Smooth muscle cell (in vitro differentiated cells): ENCODE data around the gene NR6A1. TPM values are rescaled to one million over a fixed set of nuclear protein-coding genes. Genes with fewer than 3 reads are reported as not detected.

ENCODE experiments used
- DNase-seq: peaks from one replicate; lab custom pipeline; 2025; ENCODE audit not compliant: unreplicated experiment; lab: John Stamatoyannopoulos, UW
- H2AFZ ChIP-seq: fragments of 200-600 bp; sonication (generic); 2 replicates; pipeline ENCODE4 v1.6.0; 2016; ENCODE audit warnings: antibody characterized with exemption, low read depth, mild to moderate bottlenecking
- H3F3A ChIP-seq: fragments of 200-600 bp; sonication (generic); 2 replicates; pipeline ENCODE4 v1.6.0; 2017; ENCODE audit warnings: antibody characterized with exemption, low read depth
- H3K27ac ChIP-seq: fragments of 200-600 bp; sonication (generic); 2 replicates; pipeline ENCODE4 v1.5.1; 2016; ENCODE audit warnings: low read depth, mild to moderate bottlenecking
- H3K27me3 ChIP-seq: fragments of 200-600 bp; sonication (generic); 2 replicates; pipeline ENCODE4 v1.6.1; 2016; ENCODE audit warnings: low read depth, mild to moderate bottlenecking
- H3K36me3 ChIP-seq: fragments of 200-600 bp; sonication (generic); 2 replicates; pipeline ENCODE4 v1.5.1; 2016; ENCODE audit warnings: low read depth
- H3K4me1 ChIP-seq: fragments of 200-600 bp; sonication (generic); 2 replicates; pipeline ENCODE4 v1.5.1; 2016; ENCODE audit warnings: low read depth
- H3K4me2 ChIP-seq: fragments of 200-600 bp; sonication (generic); 2 replicates; pipeline ENCODE4 v1.6.0; 2016; ENCODE audit warnings: mild to moderate bottlenecking
- H3K4me3 ChIP-seq: fragments of 200-600 bp; sonication (generic); 2 replicates; pipeline ENCODE4 v1.5.1; 2016; ENCODE audit warnings: mild to moderate bottlenecking
- H3K79me2 ChIP-seq: fragments of 200-600 bp; sonication (generic); 2 replicates; pipeline ENCODE4 v1.6.0; 2016; ENCODE audit warnings: low read depth, mild to moderate bottlenecking
- H3K9ac ChIP-seq: fragments of 200-600 bp; sonication (generic); 2 replicates; pipeline ENCODE4 v1.6.0; 2016; ENCODE audit warnings: low read depth
- H3K9me3 ChIP-seq: fragments of 200-600 bp; sonication (generic); replicated peaks from 2 replicates; pipeline ENCODE4 v1.5.1; 2016; ENCODE audit warnings: low read depth
- H4K20me1 ChIP-seq: fragments of 200-600 bp; sonication (generic); 2 replicates; pipeline ENCODE4 v1.6.0; 2016; ENCODE audit warnings: low read depth
- WGBS: methylation state at CpG from one replicate; pipeline ENCODE4 v1.1.7; 2016; ENCODE audit warnings: low lambda C conversion rate; 5-methylcytosine and 5-hydroxymethylcytosine counted together
- polyA plus RNA-seq: library from polyadenylated mRNA; unstranded; fragments of >200 nt; fragmentation: Nextera tagmentation; extraction: Ambion mirVana; gene quantifications from 2 replicates; pipeline ENCODE4 v1.2.1, GENCODE V29; 2016
- total RNA-seq: library from RNA; depleted of rRNA; stranded (reverse); fragments of >200 nt; gene quantifications from 2 replicates; pipeline ENCODE4 v1.2.3, GENCODE V29; 2014
- TF ChIP-seq, protein P1 (sequence below): fragments of 200-600 bp; sonication (generic); IDR thresholded peaks from 2 replicates; pipeline ENCODE4 v1.5.1; 2017; ENCODE audit warnings: borderline replicate concordance, mild to moderate bottlenecking, antibody characterized with exemption; ENCODE audit not compliant: insufficient read depth, poor library complexity, severe bottlenecking

Gene NR6A1
- total and polyA plus RNA-seq, 2 experiments from 2014 or later, result 0.17 to 0.31 TPM

DNA sequence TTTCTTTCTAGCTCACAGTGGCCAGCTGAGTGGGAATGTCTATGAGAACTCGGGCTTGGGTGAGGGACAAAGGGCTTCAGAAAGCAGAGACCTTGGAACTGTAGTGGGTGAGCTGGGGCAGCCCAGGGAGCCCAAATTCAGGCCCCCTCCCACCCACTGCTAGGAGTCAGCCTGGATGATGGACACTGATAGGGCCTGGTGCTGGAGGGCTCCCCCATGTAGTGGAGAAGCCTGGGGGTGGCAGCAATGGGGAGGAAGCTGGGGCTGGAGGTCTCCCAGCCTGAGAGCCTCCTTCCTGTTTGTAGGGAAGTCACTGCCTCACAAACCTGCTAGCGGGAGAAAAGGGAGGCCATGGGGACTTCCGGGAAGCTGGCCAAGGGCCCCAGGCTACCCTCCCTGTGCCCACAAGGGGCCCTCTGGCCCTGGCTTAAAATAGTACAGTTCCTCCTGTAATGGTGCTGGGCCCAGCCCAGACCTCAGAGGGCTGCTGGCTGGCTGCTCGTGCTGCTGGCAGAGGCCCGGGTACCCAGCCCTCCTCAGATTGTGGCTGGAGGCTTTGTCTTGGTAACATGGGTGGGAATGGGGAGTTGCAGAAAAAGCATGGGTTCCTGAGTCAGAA is 257.6 kb downstream of the NR6A1 start:
- Histone ChIP-seq H3K36me3 (no peaks in the 10 kb centered on the region), H3K9ac (no peak overlapping the region), H3K4me2 (no peak overlapping the region), H3K4me3 (no peak overlapping the region), H3K79me2 (no peaks in the 10 kb centered on the region), H3K27me3 (no peaks in the 10 kb centered on the region), H3F3A (no peaks in the 10 kb centered on the region), H3K27ac (no peak overlapping the region), H3K4me1 (no peaks in the 10 kb centered on the region), H3K9me3 (no peaks in the 10 kb centered on the region), H4K20me1 (no peaks in the 10 kb centered on the region), H2AFZ (no peak overlapping the region)
- 73% methylated on average over 5 of the region's 5 CpGs for WGBS
- TF ChIP-seq, protein P1, sequence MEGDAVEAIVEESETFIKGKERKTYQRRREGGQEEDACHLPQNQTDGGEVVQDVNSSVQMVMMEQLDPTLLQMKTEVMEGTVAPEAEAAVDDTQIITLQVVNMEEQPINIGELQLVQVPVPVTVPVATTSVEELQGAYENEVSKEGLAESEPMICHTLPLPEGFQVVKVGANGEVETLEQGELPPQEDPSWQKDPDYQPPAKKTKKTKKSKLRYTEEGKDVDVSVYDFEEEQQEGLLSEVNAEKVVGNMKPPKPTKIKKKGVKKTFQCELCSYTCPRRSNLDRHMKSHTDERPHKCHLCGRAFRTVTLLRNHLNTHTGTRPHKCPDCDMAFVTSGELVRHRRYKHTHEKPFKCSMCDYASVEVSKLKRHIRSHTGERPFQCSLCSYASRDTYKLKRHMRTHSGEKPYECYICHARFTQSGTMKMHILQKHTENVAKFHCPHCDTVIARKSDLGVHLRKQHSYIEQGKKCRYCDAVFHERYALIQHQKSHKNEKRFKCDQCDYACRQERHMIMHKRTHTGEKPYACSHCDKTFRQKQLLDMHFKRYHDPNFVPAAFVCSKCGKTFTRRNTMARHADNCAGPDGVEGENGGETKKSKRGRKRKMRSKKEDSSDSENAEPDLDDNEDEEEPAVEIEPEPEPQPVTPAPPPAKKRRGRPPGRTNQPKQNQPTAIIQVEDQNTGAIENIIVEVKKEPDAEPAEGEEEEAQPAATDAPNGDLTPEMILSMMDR, result no peak
- DNase-seq, result no peak

DNA sequence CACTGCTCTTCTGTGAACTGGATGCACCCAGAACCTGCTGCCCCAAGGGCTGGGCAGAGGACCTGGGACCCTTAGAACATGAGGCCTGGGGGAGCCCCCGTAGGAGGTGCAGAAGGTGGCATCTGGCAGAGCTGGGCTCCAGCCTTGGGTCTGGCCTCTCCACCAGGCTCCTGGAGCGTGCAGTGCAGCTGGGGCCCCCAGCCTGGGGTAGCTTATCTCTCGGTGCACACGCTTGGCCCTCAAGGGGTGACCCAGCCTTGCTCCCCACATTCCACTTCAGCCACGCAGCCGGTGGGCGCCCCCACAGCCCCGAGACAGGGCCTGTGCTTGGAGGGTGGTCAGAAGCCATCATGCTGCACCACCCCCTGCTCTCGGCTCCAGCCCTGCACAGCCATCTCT is 258.3 kb downstream of the NR6A1 start:
- Histone ChIP-seq H3K36me3 (no peaks in the 10 kb centered on the region), H3K9ac (no peak overlapping the region), H3K27ac (no peak overlapping the region), H3K27me3 (no peaks in the 10 kb centered on the region), H3K4me3 (no peak overlapping the region), H3K4me2 (no peak overlapping the region), H3K4me1 (no peaks in the 10 kb centered on the region), H4K20me1 (no peaks in the 10 kb centered on the region), H3K79me2 (no peaks in the 10 kb centered on the region), H2AFZ (no peak overlapping the region), H3F3A (no peaks in the 10 kb centered on the region), H3K9me3 (no peaks in the 10 kb centered on the region)
- no peak for DNase-seq
- 89% methylated on average over 9 of the region's 9 CpGs for WGBS
- TF ChIP-seq, protein P1, result no peak

DNA sequence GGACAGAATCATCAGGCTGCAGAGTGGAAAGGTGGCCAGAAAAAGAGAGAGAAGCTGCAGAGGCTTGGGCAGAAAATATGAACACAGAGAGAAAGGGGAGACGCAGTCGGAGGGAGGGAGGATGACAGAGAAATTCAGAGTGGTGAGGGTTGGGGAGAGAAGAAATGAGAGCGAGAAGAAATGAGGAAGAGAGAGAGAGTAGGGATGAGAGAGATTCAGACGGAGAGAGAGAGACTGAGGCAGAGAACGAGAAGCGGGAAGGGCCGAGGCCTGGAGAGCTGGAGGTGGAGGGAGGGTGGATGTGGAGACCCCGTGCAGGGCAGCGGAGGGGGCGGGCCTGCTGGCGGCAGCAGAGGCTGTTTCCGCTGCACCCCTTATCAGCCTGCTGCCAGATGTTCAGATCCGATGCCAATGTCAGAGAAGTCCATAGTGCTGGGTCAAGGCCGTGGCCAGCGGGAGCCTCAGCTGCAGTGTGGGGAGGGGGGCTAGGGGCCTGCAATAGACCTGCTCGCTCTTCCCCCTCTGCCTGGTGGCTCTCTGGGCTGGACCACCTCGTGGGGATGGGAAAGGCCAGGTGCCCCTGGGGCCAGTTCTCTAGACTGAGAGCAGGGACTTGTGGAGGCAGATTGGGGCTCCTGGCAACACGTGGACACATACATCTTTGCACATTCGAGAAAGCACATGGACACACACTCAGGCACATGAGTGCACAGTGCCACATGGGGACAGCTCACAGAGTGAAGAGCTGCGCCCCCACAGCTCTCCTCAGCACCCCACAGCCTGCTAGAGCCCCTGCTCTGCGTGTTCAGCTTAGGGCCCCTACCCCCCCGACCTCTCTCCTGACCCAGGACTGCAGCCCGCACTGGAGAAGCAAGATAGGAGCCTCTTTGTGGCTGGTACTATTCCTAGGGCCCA is 259.0 kb downstream of the NR6A1 start:
- no peak for DNase-seq
- H3K27me3 ChIP-seq, result no peaks in the 10 kb centered on the region
- H3K9ac ChIP-seq, result no peak overlapping the region
- H3K36me3 ChIP-seq, result no peaks in the 10 kb centered on the region
- H3F3A ChIP-seq, result no peaks in the 10 kb centered on the region
- H3K4me3 ChIP-seq, result no peak overlapping the region
- no peaks in the 10 kb centered on the region for H3K4me1 ChIP-seq
- H4K20me1 ChIP-seq, result no peaks in the 10 kb centered on the region
- WGBS, result 75% methylated on average over 21 of the region's 23 CpGs
- H3K4me2 ChIP-seq, result no peak overlapping the region
- TF ChIP-seq, protein P1, result no peak
- no peak overlapping the region for H2AFZ ChIP-seq
- H3K9me3 ChIP-seq, result no peaks in the 10 kb centered on the region
- no peaks in the 10 kb centered on the region for H3K79me2 ChIP-seq
- no peak overlapping the region for H3K27ac ChIP-seq

DNA sequence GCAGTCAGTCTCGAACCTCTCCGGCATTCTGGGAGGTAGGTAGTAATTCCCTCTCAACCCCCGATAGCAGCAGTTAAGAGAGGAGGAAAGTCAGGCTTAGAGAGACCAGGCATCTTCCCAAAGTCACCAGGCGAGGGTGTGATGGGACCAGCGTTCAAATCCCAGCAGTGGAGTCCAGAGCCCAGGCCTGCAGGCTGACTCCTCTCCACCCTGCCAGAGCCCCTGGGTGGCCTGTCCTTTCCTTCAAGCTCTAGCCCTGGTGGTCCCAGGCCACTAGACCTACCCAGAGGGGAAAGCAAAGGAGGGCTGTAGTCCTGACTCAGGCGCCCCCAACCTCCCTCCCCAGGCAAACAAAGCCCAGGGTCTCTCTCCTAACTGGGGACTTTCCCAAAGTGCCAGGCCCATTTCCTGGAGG is 259.7 kb downstream of the NR6A1 start:
- Histone ChIP-seq H3K4me2 (no peak overlapping the region), H3K4me3 (no peak overlapping the region), H3F3A (no peaks in the 10 kb centered on the region), H3K9ac (no peak overlapping the region), H3K9me3 (no peaks in the 10 kb centered on the region), H3K4me1 (no peaks in the 10 kb centered on the region), H2AFZ (no peak overlapping the region), H3K27ac (no peak overlapping the region), H3K79me2 (no peaks in the 10 kb centered on the region), H3K27me3 (no peaks in the 10 kb centered on the region), H3K36me3 (no peaks in the 10 kb centered on the region), H4K20me1 (no peaks in the 10 kb centered on the region)
- WGBS, result 88% methylated on average over 6 of the region's 6 CpGs
- TF ChIP-seq, protein P1, result no peak
- no peak for DNase-seq
